Stimulated activated CD4-positive, alpha-beta T cell treated with anti-CD3 and anti-CD28 coated beads, Interleukin-4, amount 100 ng/mL, for 1 hour (primary cell): Measurements from ENCODE around the gene TRIM29.

Experiments used
- DNase-seq: peaks from one replicate; pipeline ENCODE4 v3.0.0-alpha.2; 2020

TRIM29 gene

GRCh38 chr11:120089036-120090001 lies 48.6 kb downstream of the TRIM29 start:
- no peak for DNase-seq

- DNase-seq: no peak
Observed at GRCh38 chr11:120088056-120088455, 49.9 kb downstream of the TRIM29 start.

GRCh38 chr11:120086651-120087050 lies 51.3 kb downstream of the TRIM29 start:
- DNase-seq: no peak

- DNase-seq: peak; percentile 21
Observed at GRCh38 chr11:120079750-120080610, 57.9 kb downstream of the TRIM29 start.

- DNase-seq: no peak
Observed at GRCh38 chr11:120078397-120078796, 59.5 kb downstream of the TRIM29 start.

GRCh38 chr11:120074076-120074475 lies 63.8 kb downstream of the TRIM29 start:
- no peak for DNase-seq

- DNase-seq: no peak
Observed at GRCh38 chr11:120073196-120073595, 64.7 kb downstream of the TRIM29 start.

- no peak for DNase-seq
Observed at GRCh38 chr11:120068114-120068573, 69.8 kb downstream of the TRIM29 start.

- no peak for DNase-seq
Observed at GRCh38 chr11:120067438-120068113, 70.3 kb downstream of the TRIM29 start.

- no peak for DNase-seq
Observed at GRCh38 chr11:120066738-120067437, 71.0 kb downstream of the TRIM29 start.

GRCh38 chr11:120065876-120066275 lies 72.0 kb downstream of the TRIM29 start:
- no peak for DNase-seq

GRCh38 chr11:120065176-120065575 lies 72.7 kb downstream of the TRIM29 start:
- no peak for DNase-seq

GRCh38 chr11:120064341-120064740 lies 73.6 kb downstream of the TRIM29 start:
- no peak for DNase-seq

- DNase-seq: no peak
Observed at GRCh38 chr11:120063686-120064340, 74.1 kb downstream of the TRIM29 start.

GRCh38 chr11:120062561-120062930 lies 75.4 kb downstream of the TRIM29 start:
- DNase-seq: no peak

- DNase-seq: no peak
Observed at GRCh38 chr11:120061761-120062560, 76.0 kb downstream of the TRIM29 start.
